Measurements from ENCODE around the gene SLC25A17.

DNA sequence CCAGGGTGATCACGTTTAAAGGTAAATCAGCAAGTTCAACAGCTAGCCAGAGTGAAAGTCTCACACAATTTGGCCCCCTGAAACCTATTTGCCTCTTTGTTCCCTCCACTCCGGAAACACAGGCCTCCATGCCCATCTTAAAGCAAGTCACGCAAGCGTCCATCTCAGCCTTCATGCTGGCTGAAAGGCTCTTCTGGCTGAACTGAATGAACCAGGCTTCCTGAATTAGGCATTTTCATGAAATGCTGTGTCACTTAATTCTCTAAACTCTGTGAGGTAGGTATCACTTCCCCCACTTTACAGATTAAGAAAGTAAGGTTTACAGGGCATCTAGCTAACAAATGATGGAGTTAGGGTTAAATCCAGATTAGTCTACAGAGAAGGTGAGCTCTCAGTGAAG lies 1.4 kb downstream of the SLC25A17 start:
- TF ChIP-seq GATA2 (IDR thresholded peaks at IDR 0.05; ENCODE audit: low read depth, low read length): no peak
- no peak for TF ChIP-seq GATA3 (IDR thresholded peaks at IDR 0.05; ENCODE audit: low read depth, low read length)

Measured in SH-SY5Y (cell line).